ENCODE results near the gene PLEKHM2.
A peak's percentile ranks its signal among the peaks of the same experiment; 100 is the strongest.

PLEKHM2 gene

DNA sequence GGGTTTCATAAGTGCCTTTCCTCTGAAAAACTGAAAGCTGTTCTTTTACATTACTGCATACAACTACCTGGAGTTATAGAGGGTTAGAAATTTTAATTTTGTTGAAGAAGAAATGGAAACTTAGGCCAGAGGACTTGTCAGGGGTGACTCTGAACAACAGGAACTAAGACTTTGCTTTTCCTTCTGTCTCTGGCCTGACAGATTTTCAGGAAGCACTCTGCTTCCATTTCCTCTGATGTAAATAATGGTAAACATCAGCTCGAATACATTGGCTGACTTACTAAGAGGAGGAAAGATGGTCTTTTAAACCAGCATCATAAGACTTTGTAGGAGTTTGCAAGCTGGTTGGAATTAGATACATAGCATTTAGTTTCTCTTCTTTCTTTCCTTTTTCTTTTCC, 27.1 kb upstream of the PLEKHM2 start:
- Mint-ChIP-seq H3K9me3 (no peaks in the 10 kb centered on the region), H3K36me3 (ENCODE audit: low read depth) (peaks cover 60% of the 10 kb centered on the region), H3K27me3 (ENCODE audit: low read depth, poor library complexity) (no peaks in the 10 kb centered on the region), H3K4me1 (no peaks in the 10 kb centered on the region), H3K4me3 (no peak overlapping the region), H3K27ac (no peak overlapping the region)
- no peak for DNase-seq
- TF ChIP-seq, protein P1, sequence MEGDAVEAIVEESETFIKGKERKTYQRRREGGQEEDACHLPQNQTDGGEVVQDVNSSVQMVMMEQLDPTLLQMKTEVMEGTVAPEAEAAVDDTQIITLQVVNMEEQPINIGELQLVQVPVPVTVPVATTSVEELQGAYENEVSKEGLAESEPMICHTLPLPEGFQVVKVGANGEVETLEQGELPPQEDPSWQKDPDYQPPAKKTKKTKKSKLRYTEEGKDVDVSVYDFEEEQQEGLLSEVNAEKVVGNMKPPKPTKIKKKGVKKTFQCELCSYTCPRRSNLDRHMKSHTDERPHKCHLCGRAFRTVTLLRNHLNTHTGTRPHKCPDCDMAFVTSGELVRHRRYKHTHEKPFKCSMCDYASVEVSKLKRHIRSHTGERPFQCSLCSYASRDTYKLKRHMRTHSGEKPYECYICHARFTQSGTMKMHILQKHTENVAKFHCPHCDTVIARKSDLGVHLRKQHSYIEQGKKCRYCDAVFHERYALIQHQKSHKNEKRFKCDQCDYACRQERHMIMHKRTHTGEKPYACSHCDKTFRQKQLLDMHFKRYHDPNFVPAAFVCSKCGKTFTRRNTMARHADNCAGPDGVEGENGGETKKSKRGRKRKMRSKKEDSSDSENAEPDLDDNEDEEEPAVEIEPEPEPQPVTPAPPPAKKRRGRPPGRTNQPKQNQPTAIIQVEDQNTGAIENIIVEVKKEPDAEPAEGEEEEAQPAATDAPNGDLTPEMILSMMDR (IDR thresholded peaks at IDR 0.05) = no peak

DNA sequence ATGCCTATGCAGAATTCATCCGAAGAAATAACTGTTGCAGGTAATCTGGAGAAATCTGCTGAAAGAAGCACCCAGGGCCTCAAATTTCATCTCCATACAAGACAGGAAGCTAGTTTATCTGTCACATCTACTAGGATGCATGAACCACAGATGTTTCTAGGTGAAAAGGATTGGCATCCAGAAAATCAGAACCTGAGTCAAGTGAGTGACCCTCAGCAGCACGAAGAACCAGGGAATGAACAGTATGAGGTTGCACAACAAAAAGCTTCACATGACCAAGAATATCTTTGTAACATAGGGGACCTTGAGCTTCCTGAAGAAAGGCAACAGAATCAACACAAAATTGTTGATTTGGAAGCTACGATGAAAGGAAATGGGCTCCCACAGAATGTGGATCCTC, 24.0 kb upstream of the PLEKHM2 start:
- no peaks in the 10 kb centered on the region for H3K9me3 Mint-ChIP-seq
- no peak overlapping the region for H3K4me3 Mint-ChIP-seq
- no peak overlapping the region for H3K27ac Mint-ChIP-seq
- H3K36me3 Mint-ChIP-seq (ENCODE audit: low read depth) = peaks cover 59% of the 10 kb centered on the region
- no peaks in the 10 kb centered on the region for H3K4me1 Mint-ChIP-seq
- TF ChIP-seq, protein P1 (IDR thresholded peaks at IDR 0.05) = no peak
- no peak for DNase-seq
- H3K27me3 Mint-ChIP-seq (ENCODE audit: low read depth, poor library complexity) = no peaks in the 10 kb centered on the region

DNA sequence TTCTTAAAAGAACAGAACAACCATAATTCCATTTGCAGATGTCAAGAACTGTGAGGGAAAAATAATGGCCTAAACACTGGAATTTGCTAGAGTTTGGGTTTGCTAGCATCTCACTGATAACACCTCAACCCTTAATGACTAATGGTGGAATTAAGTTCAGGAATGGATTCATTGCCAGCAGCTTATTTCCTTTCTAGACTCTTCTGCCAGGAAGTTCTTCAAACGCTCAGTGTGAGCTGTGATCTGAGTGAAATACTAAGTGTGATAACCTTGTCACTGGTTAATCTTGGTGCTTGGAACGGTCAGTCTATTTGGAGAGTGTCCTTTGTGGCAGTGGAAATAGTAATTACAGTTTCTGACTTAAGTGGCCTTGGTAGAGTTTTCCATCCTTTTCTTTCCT, 21.6 kb upstream of the PLEKHM2 start:
- DNase-seq = no peak
- Mint-ChIP-seq H3K4me1 (no peaks in the 10 kb centered on the region), H3K27me3 (ENCODE audit: low read depth, poor library complexity) (no peaks in the 10 kb centered on the region), H3K27ac (no peak overlapping the region), H3K4me3 (no peak overlapping the region), H3K9me3 (no peaks in the 10 kb centered on the region), H3K36me3 (ENCODE audit: low read depth) (peaks cover 52% of the 10 kb centered on the region)
- TF ChIP-seq, protein P1 (IDR thresholded peaks at IDR 0.05) = no peak

DNA sequence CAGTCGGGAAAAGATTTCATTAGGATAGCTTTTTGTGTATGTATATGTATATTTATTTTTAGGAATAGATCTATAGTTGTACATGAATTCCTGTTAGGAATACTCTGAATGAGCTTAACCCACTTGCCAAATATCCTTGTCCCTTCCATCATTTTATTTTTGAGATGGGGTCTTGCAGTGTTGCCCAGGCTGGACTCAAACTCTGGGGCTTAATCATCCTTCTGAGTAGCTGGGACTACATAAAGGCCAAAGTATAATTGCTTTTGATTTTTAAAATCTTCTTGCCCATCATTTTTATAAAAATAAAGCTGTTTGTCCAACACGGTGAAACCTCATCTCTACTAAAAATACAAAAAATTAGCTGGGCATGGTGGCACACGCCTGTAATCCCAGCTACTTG, 20.2 kb upstream of the PLEKHM2 start:
- Mint-ChIP-seq H3K27me3 (ENCODE audit: low read depth, poor library complexity) (no peaks in the 10 kb centered on the region), H3K9me3 (no peaks in the 10 kb centered on the region), H3K27ac (no peak overlapping the region), H3K36me3 (ENCODE audit: low read depth) (peaks cover 46% of the 10 kb centered on the region), H3K4me1 (no peaks in the 10 kb centered on the region), H3K4me3 (no peak overlapping the region)
- DNase-seq = no peak
- TF ChIP-seq, protein P1 (IDR thresholded peaks at IDR 0.05) = no peak

DNA sequence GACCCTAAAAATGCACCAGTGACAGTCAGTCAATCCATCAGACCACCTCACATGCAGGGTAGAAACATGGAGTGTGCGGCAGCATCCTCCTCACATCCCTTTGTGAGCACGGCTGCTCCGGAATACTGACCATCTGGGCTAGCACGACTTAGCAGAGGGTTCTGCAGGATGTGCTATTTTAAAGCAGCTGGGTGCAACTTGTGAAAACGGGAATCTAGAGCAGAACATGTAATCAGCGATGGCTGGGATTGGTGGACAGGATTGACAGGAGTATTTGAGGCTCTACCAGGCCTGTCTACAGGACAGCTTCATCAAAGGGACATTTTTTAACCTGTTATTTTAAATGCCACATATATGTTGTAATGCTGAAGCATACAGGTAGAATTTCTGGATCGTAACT, 16.8 kb upstream of the PLEKHM2 start:
- peaks cover 13% of the 10 kb centered on the region for H3K36me3 Mint-ChIP-seq (ENCODE audit: low read depth)
- no peak for DNase-seq
- H3K9me3 Mint-ChIP-seq = no peaks in the 10 kb centered on the region
- TF ChIP-seq, protein P1 (IDR thresholded peaks at IDR 0.05) = no peak
- peak overlapping the region; percentile 93 for H3K27ac Mint-ChIP-seq
- H3K27me3 Mint-ChIP-seq (ENCODE audit: low read depth, poor library complexity) = no peaks in the 10 kb centered on the region
- no peaks in the 10 kb centered on the region for H3K4me1 Mint-ChIP-seq
- no peak overlapping the region for H3K4me3 Mint-ChIP-seq

DNA sequence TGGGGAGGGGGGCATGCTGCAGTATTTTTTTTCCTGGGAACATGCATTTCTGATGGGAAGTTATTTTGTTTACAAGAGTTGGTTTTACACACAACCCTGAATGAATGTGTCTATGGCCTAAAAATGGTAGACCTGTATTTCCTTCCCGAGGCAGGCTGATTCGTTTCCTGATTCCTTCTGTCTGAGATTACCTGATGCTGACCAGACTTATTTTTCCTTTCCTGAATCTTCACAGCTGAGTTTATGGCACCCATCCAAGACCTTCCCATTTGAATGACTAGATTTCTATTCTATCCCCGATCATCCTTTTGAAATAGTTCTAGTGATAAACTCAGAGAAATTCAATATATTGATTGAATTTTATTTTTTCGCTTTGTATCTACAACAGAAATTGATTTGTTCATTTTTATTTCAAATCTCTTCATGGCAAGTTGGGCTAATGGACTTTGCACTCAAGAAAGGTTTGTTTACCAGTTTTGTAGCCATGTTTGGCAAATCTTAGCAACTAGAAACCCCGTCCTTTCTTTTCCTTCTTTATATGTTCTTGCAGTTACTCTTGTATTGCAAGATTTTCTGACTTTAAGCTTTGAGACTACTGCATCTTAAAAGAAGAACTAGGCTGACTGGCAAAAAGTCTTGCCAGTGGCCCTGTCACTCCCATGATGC, 15.9 kb upstream of the PLEKHM2 start:
- Mint-ChIP-seq H3K27me3 (ENCODE audit: low read depth, poor library complexity) (no peaks in the 10 kb centered on the region), H3K36me3 (ENCODE audit: low read depth) (peaks cover 8% of the 10 kb centered on the region), H3K4me1 (no peaks in the 10 kb centered on the region), H3K27ac (no peak overlapping the region), H3K4me3 (no peak overlapping the region), H3K9me3 (no peaks in the 10 kb centered on the region)
- TF ChIP-seq, protein P1 (IDR thresholded peaks at IDR 0.05) = no peak
- DNase-seq = no peak
